Epithelial cell of esophagus (primary cell): ENCODE measurements around the gene THOC7.

Source experiments
- DNase-seq: peaks from one replicate; pipeline ENCODE4 v3.0.0; 2010; ENCODE audit warnings: low read depth
- H3K4me3 ChIP-seq: 2 replicates; pipeline ENCODE4 v1.5.1; 2011; ENCODE audit warnings: mild to moderate bottlenecking, low read length, control low read depth
- TF ChIP-seq, protein P1 (sequence below): IDR thresholded peaks from 2 replicates; pipeline ENCODE4 v1.5.1; 2011; ENCODE audit warnings: low read depth, mild to moderate bottlenecking, low read length, control low read depth, inconsistent platforms; ENCODE audit not compliant: insufficient read depth; ENCODE audit errors: missing control alignments

THOC7 gene

GRCh38 chr3:63896332-63897030 lies 32.9 kb upstream of the THOC7 start:
- H3K4me3 ChIP-seq, result no peak overlapping the region
- TF ChIP-seq, protein P1, sequence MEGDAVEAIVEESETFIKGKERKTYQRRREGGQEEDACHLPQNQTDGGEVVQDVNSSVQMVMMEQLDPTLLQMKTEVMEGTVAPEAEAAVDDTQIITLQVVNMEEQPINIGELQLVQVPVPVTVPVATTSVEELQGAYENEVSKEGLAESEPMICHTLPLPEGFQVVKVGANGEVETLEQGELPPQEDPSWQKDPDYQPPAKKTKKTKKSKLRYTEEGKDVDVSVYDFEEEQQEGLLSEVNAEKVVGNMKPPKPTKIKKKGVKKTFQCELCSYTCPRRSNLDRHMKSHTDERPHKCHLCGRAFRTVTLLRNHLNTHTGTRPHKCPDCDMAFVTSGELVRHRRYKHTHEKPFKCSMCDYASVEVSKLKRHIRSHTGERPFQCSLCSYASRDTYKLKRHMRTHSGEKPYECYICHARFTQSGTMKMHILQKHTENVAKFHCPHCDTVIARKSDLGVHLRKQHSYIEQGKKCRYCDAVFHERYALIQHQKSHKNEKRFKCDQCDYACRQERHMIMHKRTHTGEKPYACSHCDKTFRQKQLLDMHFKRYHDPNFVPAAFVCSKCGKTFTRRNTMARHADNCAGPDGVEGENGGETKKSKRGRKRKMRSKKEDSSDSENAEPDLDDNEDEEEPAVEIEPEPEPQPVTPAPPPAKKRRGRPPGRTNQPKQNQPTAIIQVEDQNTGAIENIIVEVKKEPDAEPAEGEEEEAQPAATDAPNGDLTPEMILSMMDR, result no peak
- no peak for DNase-seq

DNA sequence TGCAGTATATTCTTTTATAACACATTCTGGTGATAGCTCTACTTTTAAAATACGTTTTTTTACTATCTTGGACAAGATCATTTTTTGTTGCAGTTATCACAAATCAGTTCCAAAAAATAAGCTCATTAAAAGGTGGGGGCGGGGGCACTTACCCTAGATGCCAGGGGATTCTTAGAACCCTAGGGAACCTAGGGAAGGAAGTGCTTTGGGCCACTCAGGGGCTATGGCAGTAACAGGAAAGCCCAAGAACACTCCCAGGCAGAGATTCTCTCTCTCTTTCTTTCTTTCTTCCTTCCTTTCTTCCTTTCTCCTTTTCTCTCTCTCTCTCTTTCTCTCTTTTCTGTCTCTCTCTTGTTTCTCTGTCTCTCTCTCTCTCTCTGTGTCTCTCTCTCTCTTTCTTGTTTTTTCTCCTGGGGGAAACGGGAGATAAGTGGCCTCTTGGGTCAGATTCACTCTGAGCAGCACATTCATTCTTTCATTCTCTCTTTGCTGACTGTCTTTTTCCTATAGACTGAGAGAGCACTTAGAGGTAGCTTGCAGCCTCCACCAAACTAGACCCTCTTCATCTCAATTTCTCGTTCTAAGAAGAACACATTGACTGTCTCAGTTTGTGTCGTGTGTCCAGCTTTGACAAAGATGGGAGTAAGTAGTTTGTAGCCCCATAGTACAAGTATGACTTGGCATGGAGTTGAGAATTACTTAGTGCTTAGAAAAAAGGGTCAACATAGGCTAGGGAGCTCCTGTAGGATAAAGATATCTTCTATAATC lies 32.0 kb upstream of the THOC7 start:
- TF ChIP-seq, protein P1, result no peak
- no peak for DNase-seq
- H3K4me3 ChIP-seq, result no peak overlapping the region

GRCh38 chr3:63892773-63893352 lies 29.3 kb upstream of the THOC7 start:
- H3K4me3 ChIP-seq, result no peak overlapping the region
- TF ChIP-seq, protein P1, result no peak
- DNase-seq, result no peak

- no peak for DNase-seq
- no peak overlapping the region for H3K4me3 ChIP-seq
- TF ChIP-seq, protein P1, result no peak
These were observed 27.9 kb upstream of the THOC7 start for GRCh38 chr3:63891518-63891917.

DNA sequence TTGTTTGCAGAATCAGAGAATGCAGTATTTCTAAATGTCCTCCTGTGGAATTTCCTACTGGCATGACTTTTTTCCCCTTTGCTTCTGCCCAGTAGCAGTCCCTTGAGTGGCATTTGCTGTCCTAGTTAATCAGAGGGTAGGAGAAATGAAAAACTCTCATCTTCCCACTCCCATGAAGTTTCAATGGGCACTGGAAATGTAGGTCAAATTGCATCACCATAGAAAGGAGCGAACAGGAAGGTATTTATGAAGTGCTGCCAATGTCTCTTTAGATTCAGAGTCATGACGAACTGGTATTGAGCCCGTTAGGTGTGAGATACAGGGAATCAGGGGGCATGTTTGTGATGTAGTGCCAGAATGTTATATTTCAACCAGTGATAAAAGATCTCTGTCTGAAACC lies 23.3 kb upstream of the THOC7 start:
- DNase-seq, result no peak
- TF ChIP-seq, protein P1, result no peak
- no peak overlapping the region for H3K4me3 ChIP-seq

DNA sequence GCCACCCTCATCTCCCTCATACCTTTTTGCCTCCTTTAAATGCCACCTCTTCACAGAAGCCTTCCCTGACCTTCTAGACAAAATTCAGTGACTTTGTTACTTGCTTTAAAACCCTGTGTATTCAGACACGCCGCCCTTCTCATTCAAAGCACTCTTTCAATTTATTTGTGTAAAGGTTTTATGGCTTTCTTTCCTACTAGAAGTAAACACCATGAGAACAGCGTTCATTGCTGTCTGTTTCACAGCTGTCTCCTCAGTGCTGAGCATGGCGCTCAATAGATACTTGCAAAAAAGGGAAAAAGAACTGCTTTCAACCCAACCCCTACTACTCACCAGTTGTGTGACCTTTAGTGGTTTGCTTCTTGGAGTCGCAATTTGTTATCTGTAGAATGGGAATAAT lies 17.0 kb upstream of the THOC7 start:
- TF ChIP-seq, protein P1, result no peak
- no peak overlapping the region for H3K4me3 ChIP-seq
- DNase-seq, result no peak
